Neural crest cell (in vitro differentiated cells): ENCODE measurements around the gene PPIF. TPM values are rescaled to one million over a fixed set of nuclear protein-coding genes. Genes with fewer than 3 reads are reported as not detected.

Experiments
- DNase-seq: peaks from one replicate; pipeline ENCODE4 v3.0.0; 2021; ENCODE audit warnings: low read depth, mixed read lengths, low spot score
- H3K27ac Mint-ChIP-seq: one replicate; pipeline ENCODE4 v1.8.0; 2021; ENCODE audit warnings: mild to moderate bottlenecking, mixed read lengths; ENCODE audit not compliant: unreplicated experiment
- H3K27me3 Mint-ChIP-seq: 2 replicates; pipeline ENCODE4 v1.8.0; 2021; ENCODE audit warnings: low read depth, mild to moderate bottlenecking, mixed read lengths
- H3K36me3 Mint-ChIP-seq: 2 replicates; pipeline ENCODE4 v1.8.0; 2021; ENCODE audit warnings: low read depth, mild to moderate bottlenecking, mixed read lengths
- H3K4me1 Mint-ChIP-seq: 2 replicates; pipeline ENCODE4 v1.8.0; 2021; ENCODE audit warnings: mixed read lengths
- H3K4me3 Mint-ChIP-seq: one replicate; pipeline ENCODE4 v1.8.0; 2021; ENCODE audit warnings: mild to moderate bottlenecking, mixed read lengths
- H3K9me3 Mint-ChIP-seq: 2 replicates; pipeline ENCODE4 v1.8.0; 2021; ENCODE audit warnings: mixed read lengths
- CTCF ChIP-seq: fragments of 200-600 bp; sonication (generic); conservative IDR thresholded peaks from 2 replicates; pipeline ENCODE4 v1.5.0; 2021; ENCODE audit warnings: antibody characterized with exemption, mild to moderate bottlenecking
- total RNA-seq: library from RNA; stranded (reverse); gene quantifications from 2 replicates; pipeline ENCODE4 v1.2.1, GENCODE V29; 2021

PPIF gene
- total RNA-seq, 1 donor from 2014 or later, result 76.8 TPM

- H3K4me3 Mint-ChIP-seq, result no peak overlapping the region
- H3K27ac Mint-ChIP-seq, result no peak overlapping the region
- peaks cover 11% of the 10 kb centered on the region for H3K4me1 Mint-ChIP-seq
- H3K27me3 Mint-ChIP-seq, result peaks cover 2% of the 10 kb centered on the region
- no peak for DNase-seq
- peaks cover 3% of the 10 kb centered on the region for H3K36me3 Mint-ChIP-seq
- peaks cover 4% of the 10 kb centered on the region for H3K9me3 Mint-ChIP-seq
- no peak for TF ChIP-seq CTCF
These were observed 23.1 kb upstream of the PPIF start for GRCh38 chr10:79324032-79324695.

- H3K9me3 Mint-ChIP-seq, result no peaks in the 10 kb centered on the region
- H3K36me3 Mint-ChIP-seq, result no peaks in the 10 kb centered on the region
- H3K4me3 Mint-ChIP-seq, result no peak overlapping the region
- no peak overlapping the region for H3K27ac Mint-ChIP-seq
- no peak for DNase-seq
- peaks cover 11% of the 10 kb centered on the region for H3K4me1 Mint-ChIP-seq
- no peaks in the 10 kb centered on the region for H3K27me3 Mint-ChIP-seq
- TF ChIP-seq CTCF, result no peak
These were observed 20.7 kb upstream of the PPIF start for GRCh38 chr10:79326361-79327089.

GRCh38 chr10:79327090-79327457 is 20.2 kb upstream of the PPIF start:
- DNase-seq, result no peak
- peaks cover 11% of the 10 kb centered on the region for H3K4me1 Mint-ChIP-seq
- H3K27ac Mint-ChIP-seq, result no peak overlapping the region

GRCh38 chr10:79328147-79328701 is 19.0 kb upstream of the PPIF start:
- Mint-ChIP-seq H3K27ac (no peak overlapping the region), H3K36me3 (no peaks in the 10 kb centered on the region), H3K27me3 (no peaks in the 10 kb centered on the region), H3K9me3 (peaks cover 3% of the 10 kb centered on the region), H3K4me3 (no peak overlapping the region), H3K4me1 (peaks cover 3% of the 10 kb centered on the region)
- no peak for DNase-seq
- no peak for TF ChIP-seq CTCF

More at GRCh38 chr10:79327090-79327457, 20.2 kb upstream of the PPIF start:
- peaks cover 2% of the 10 kb centered on the region for H3K9me3 Mint-ChIP-seq
- H3K36me3 Mint-ChIP-seq, result no peaks in the 10 kb centered on the region
- no peak overlapping the region for H3K4me3 Mint-ChIP-seq
- no peak for TF ChIP-seq CTCF
- no peaks in the 10 kb centered on the region for H3K27me3 Mint-ChIP-seq

- Mint-ChIP-seq H3K27me3 (no peaks in the 10 kb centered on the region), H3K36me3 (no peaks in the 10 kb centered on the region)
These were observed 18.3 kb upstream of the PPIF start for GRCh38 chr10:79328737-79329504.

More at GRCh38 chr10:79328737-79329504, 18.3 kb upstream of the PPIF start:
- Mint-ChIP-seq H3K9me3 (peaks cover 3% of the 10 kb centered on the region), H3K27ac (no peak overlapping the region), H3K4me1 (no peaks in the 10 kb centered on the region), H3K4me3 (no peak overlapping the region)
- no peak for TF ChIP-seq CTCF
- DNase-seq, result no peak
